Kidney epithelial cell (primary cell): ENCODE data around the gene ZNF3. TPM values are rescaled to one million over a fixed set of nuclear protein-coding genes. Genes with fewer than 3 reads are reported as not detected.
A peak's percentile ranks its signal among the peaks of the same experiment; 100 is the strongest.

Experiments used
- DNase-seq: peaks from one replicate; pipeline ENCODE4 v3.0.0-alpha.2; 2010; ENCODE audit warnings: low read depth
- H3K27me3 ChIP-seq: 2 replicates; pipeline ENCODE4 v1.6.0; 2011; ENCODE audit warnings: low read length; ENCODE audit not compliant: control insufficient read depth, insufficient read depth
- H3K36me3 ChIP-seq: 2 replicates; pipeline ENCODE4 v1.5.1; 2011; ENCODE audit warnings: low read length; ENCODE audit not compliant: control insufficient read depth, insufficient read depth
- H3K4me3 ChIP-seq: 2 replicates; pipeline ENCODE4 v1.5.1; 2011; ENCODE audit warnings: low read depth, mild to moderate bottlenecking, control low read depth, low read length
- CTCF ChIP-seq: IDR thresholded peaks from 2 replicates; pipeline ENCODE4 v1.5.1; 2011; ENCODE audit warnings: mild to moderate bottlenecking, moderate library complexity, low read length, control low read depth, inconsistent platforms; ENCODE audit not compliant: insufficient read depth, poor library complexity, severe bottlenecking
- total RNA-seq: library from RNA; depleted of rRNA; stranded (reverse); fragments of >200 nt; gene quantifications from 2 replicates; pipeline ENCODE4 v1.2.3, GENCODE V29; 2015

Gene ZNF3
- total RNA-seq, 1 donor from 2014 or later: 44.9 TPM

GRCh38 chr7:100102950-100103840 is 21.7 kb upstream of the ZNF3 start:
- Histone ChIP-seq H3K36me3 (peaks cover 7% of the 10 kb centered on the region), H3K4me3 (no peak overlapping the region)
- DNase-seq: no peak

GRCh38 chr7:100101016-100101862 is 19.7 kb upstream of the ZNF3 start, which contains the start of the genes AP4M1 and MCM7:
Gene AP4M1, plus strand, starts transcription at chr7:100101643. Its CDS starts 72 bp downstream, at chr7:100101715.
Gene MCM7, minus strand, starts transcription at chr7:100101397. Its CDS starts 103 bp downstream, at chr7:100101294.
- DNase-seq: peak; percentile 91
- H3K27me3 ChIP-seq: no peaks in the 10 kb centered on the region
- H3K36me3 ChIP-seq: peaks cover 11% of the 10 kb centered on the region
- peak within 1 kb of the TSS; percentile 98 for H3K4me3 ChIP-seq
- no peak for TF ChIP-seq CTCF

More at GRCh38 chr7:100102950-100103840, 21.7 kb upstream of the ZNF3 start:
- no peak for TF ChIP-seq CTCF
- no peaks in the 10 kb centered on the region for H3K27me3 ChIP-seq

- Histone ChIP-seq H3K4me3 (peak overlapping the region; percentile 98), H3K27me3 (no peaks in the 10 kb centered on the region), H3K36me3 (peaks cover 11% of the 10 kb centered on the region)
- peak; percentile 76 for DNase-seq
- no peak for TF ChIP-seq CTCF
Observed at GRCh38 chr7:100100420-100101015, 19.0 kb upstream of the ZNF3 start.

- H3K4me3 ChIP-seq: peak overlapping the region; percentile 98
- TF ChIP-seq CTCF: no peak
- H3K27me3 ChIP-seq: no peaks in the 10 kb centered on the region
- H3K36me3 ChIP-seq: peaks cover 12% of the 10 kb centered on the region
- DNase-seq: no peak
Observed at GRCh38 chr7:100099452-100099851, 17.9 kb upstream of the ZNF3 start.

- Histone ChIP-seq H3K4me3 (peak overlapping the region; percentile 98), H3K27me3 (no peaks in the 10 kb centered on the region), H3K36me3 (peaks cover 14% of the 10 kb centered on the region)
- no peak for DNase-seq
- no peak for TF ChIP-seq CTCF
Observed at GRCh38 chr7:100098913-100099312, 17.4 kb upstream of the ZNF3 start.
